GM06990 (cell line): ENCODE measurements around the gene SAMD8.

Source experiments
- DNase-seq: peaks from one replicate; pipeline ENCODE4 v3.0.0-alpha.2; 2011; ENCODE audit not compliant: insufficient read length; ENCODE audit errors: extremely low read depth
- H3K27me3 ChIP-seq: replicated peaks from 2 replicates; pipeline ENCODE4 v1.6.0; 2011; ENCODE audit warnings: low read length; ENCODE audit not compliant: control insufficient read depth, insufficient read depth
- H3K36me3 ChIP-seq: 2 replicates; pipeline ENCODE4 v1.5.1; 2011; ENCODE audit warnings: low read length; ENCODE audit not compliant: control insufficient read depth, insufficient read depth
- H3K4me3 ChIP-seq: replicated peaks from 2 replicates; pipeline ENCODE4 v1.5.1; 2011; ENCODE audit warnings: low read depth, mild to moderate bottlenecking, control low read depth, low read length
- CTCF ChIP-seq: IDR thresholded peaks from 2 replicates; pipeline ENCODE4 v1.5.1; 2011; ENCODE audit warnings: low read length, control low read depth, mild to moderate bottlenecking, inconsistent platforms; ENCODE audit not compliant: insufficient read depth, poor library complexity, severe bottlenecking

SAMD8 gene

GRCh38 chr10:75088640-75089039 is 22.8 kb upstream of the SAMD8 start:
- H3K36me3 ChIP-seq: no peaks in the 10 kb centered on the region
- no peak for TF ChIP-seq CTCF
- H3K4me3 ChIP-seq: no peak overlapping the region
- no peak for DNase-seq
- H3K27me3 ChIP-seq: no peaks in the 10 kb centered on the region

GRCh38 chr10:75089634-75090033 is 21.8 kb upstream of the SAMD8 start:
- H3K27me3 ChIP-seq: no peaks in the 10 kb centered on the region
- no peak for DNase-seq
- no peak overlapping the region for H3K4me3 ChIP-seq
- H3K36me3 ChIP-seq: no peaks in the 10 kb centered on the region
- no peak for TF ChIP-seq CTCF

- DNase-seq: no peak
- no peaks in the 10 kb centered on the region for H3K27me3 ChIP-seq
- H3K4me3 ChIP-seq: no peak overlapping the region
- TF ChIP-seq CTCF: no peak
- H3K36me3 ChIP-seq: no peaks in the 10 kb centered on the region
Measured at GRCh38 chr10:75091146-75091545, 20.3 kb upstream of the SAMD8 start.

GRCh38 chr10:75094465-75094864 is 17.0 kb upstream of the SAMD8 start:
- no peak for DNase-seq
- no peak for TF ChIP-seq CTCF
- H3K27me3 ChIP-seq: no peaks in the 10 kb centered on the region
- no peaks in the 10 kb centered on the region for H3K36me3 ChIP-seq
- H3K4me3 ChIP-seq: no peak overlapping the region

GRCh38 chr10:75095631-75096030 is 15.8 kb upstream of the SAMD8 start:
- no peak for TF ChIP-seq CTCF
- Histone ChIP-seq H3K36me3 (no peaks in the 10 kb centered on the region), H3K4me3 (no peak overlapping the region), H3K27me3 (no peaks in the 10 kb centered on the region)
- no peak for DNase-seq

- Histone ChIP-seq H3K27me3 (no peaks in the 10 kb centered on the region), H3K4me3 (no peak overlapping the region), H3K36me3 (no peaks in the 10 kb centered on the region)
- no peak for DNase-seq
- no peak for TF ChIP-seq CTCF
Measured at GRCh38 chr10:75096749-75097148, 14.7 kb upstream of the SAMD8 start.
